ENCODE data around the gene THRB. TPM values are rescaled to one million over a fixed set of nuclear protein-coding genes. Genes with fewer than 3 reads are reported as not detected.

Gene THRB
- total RNA-seq, 1 donor from 2014 or later, result 0.56 TPM

DNA sequence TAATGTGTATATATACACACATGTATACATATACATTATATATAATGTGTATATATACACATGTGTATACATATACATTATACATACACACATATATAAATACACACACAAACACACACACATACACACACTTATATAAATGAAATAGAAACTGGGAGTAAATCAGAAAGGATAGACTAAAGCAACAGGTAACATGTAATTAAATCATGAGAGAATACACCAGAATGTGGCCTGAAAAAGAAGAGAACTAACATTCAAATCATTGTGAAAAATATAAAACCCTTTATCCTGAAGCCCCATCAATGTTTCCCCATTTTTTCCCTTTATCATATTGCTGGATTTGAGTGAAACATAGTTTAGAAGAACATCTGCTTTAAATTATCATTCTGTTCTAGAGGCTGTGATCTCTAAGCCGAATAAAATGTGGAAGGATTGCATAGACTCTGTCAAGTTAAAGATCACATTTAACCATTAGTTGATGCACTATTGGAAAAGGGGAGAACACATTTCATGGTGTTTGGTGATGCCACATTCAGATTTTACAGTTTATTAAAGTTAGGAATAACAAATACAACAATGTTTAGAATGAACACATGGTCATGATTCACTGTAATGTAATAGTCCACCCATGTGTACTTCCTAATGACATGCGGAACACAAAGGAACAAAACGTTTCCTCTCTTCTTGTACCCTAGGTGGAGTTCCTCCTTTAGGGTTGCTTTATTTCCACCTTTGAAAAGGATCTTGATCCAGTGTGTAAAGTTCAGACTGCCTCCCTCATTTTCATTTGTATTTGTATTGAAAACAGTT lies 12.5 kb upstream of the THRB start:
- H3K27ac Mint-ChIP-seq (ENCODE audit: unreplicated experiment), result no peak overlapping the region
- no peak for DNase-seq
- H3K27me3 Mint-ChIP-seq (ENCODE audit: unreplicated experiment), result peaks cover 2% of the 10 kb centered on the region
- no peak overlapping the region for H3K4me3 Mint-ChIP-seq (ENCODE audit: unreplicated experiment)
- no peaks in the 10 kb centered on the region for H3K4me1 Mint-ChIP-seq (ENCODE audit: low read depth, unreplicated experiment)
- no peaks in the 10 kb centered on the region for H3K36me3 Mint-ChIP-seq (ENCODE audit: unreplicated experiment)
- H3K9me3 Mint-ChIP-seq (ENCODE audit: unreplicated experiment), result no peaks in the 10 kb centered on the region
- TF ChIP-seq CTCF (IDR thresholded peaks at IDR 0.05; ENCODE audit: partially characterized antibody, unreplicated experiment), result no peak

GRCh38 chr3:24505691-24506550 lies 11.3 kb upstream of the THRB start:
- no peak for TF ChIP-seq CTCF (IDR thresholded peaks at IDR 0.05; ENCODE audit: partially characterized antibody, unreplicated experiment)
- Mint-ChIP-seq H3K27me3 (ENCODE audit: unreplicated experiment) (peaks cover 2% of the 10 kb centered on the region), H3K27ac (ENCODE audit: unreplicated experiment) (no peak overlapping the region), H3K36me3 (ENCODE audit: unreplicated experiment) (no peaks in the 10 kb centered on the region), H3K9me3 (ENCODE audit: unreplicated experiment) (no peaks in the 10 kb centered on the region), H3K4me1 (ENCODE audit: low read depth, unreplicated experiment) (no peaks in the 10 kb centered on the region), H3K4me3 (ENCODE audit: unreplicated experiment) (no peak overlapping the region)
- no peak for DNase-seq

DNA sequence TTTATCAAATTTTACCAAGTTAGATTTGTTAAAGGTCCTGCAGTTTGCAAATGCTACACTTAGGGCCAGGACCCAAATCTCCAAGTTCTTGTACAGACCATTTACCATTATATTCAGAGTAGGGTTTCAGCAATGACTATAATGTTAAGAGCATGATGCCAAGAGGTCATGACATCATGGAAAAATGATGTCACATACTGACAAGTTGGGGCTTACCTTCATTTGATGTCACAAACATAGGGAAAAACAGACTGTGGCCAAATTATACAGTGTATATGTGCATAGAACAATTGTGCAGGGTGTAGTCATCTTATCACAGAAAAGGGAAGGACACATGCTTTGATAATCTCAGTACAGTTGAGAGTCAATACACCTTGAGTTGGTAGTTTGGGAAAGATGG lies 10.1 kb upstream of the THRB start:
- Mint-ChIP-seq H3K9me3 (ENCODE audit: unreplicated experiment) (no peaks in the 10 kb centered on the region), H3K4me1 (ENCODE audit: low read depth, unreplicated experiment) (no peaks in the 10 kb centered on the region), H3K36me3 (ENCODE audit: unreplicated experiment) (no peaks in the 10 kb centered on the region), H3K4me3 (ENCODE audit: unreplicated experiment) (no peak overlapping the region), H3K27ac (ENCODE audit: unreplicated experiment) (no peak overlapping the region), H3K27me3 (ENCODE audit: unreplicated experiment) (no peaks in the 10 kb centered on the region)
- no peak for TF ChIP-seq CTCF (IDR thresholded peaks at IDR 0.05; ENCODE audit: partially characterized antibody, unreplicated experiment)
- DNase-seq, result no peak

DNA sequence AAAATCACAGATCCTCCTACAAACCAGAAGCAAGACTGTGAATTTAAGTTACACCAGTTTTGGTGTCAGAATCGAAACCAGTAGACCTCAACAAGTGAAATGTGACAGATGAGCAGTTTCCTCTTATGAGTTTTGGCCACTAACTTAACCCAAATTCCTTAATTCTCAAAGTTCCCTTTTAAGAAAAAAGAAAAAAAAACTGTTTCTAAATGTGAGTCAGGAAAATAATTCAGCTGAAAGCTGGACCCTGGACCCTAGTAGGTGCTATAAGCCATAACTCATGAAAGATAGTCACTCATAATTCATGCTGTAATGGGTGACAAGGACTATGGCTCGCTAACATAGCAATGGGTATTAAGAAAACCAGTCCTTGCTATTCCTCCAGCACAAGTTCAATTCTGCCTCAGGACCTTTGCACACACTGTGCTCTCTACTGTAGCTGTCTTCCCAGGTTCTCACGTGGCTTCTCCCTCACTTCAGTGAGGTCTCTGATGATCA lies 9.0 kb upstream of the THRB start:
- Mint-ChIP-seq H3K36me3 (ENCODE audit: unreplicated experiment) (no peaks in the 10 kb centered on the region), H3K27me3 (ENCODE audit: unreplicated experiment) (no peaks in the 10 kb centered on the region), H3K27ac (ENCODE audit: unreplicated experiment) (no peak overlapping the region), H3K4me1 (ENCODE audit: low read depth, unreplicated experiment) (no peaks in the 10 kb centered on the region), H3K9me3 (ENCODE audit: unreplicated experiment) (no peaks in the 10 kb centered on the region), H3K4me3 (ENCODE audit: unreplicated experiment) (no peak overlapping the region)
- no peak for DNase-seq
- no peak for TF ChIP-seq CTCF (IDR thresholded peaks at IDR 0.05; ENCODE audit: partially characterized antibody, unreplicated experiment)

All from glutamatergic neuron (in vitro differentiated cells).